Spleen (tissue), 7 donors: ENCODE data around the gene LIG4.

Experiments used
- CTCF ChIP-seq, 11 experiments: fragments of 200-600 bp in 7 of 11; fragments of 450-650 bp in 4 of 11; sonication (generic) in 4 of 11; IDR thresholded peaks in 8 of 11; conservative IDR thresholded peaks in 3 of 11; 1 replicate in 7 of 11; 2 replicates in 4 of 11; pipeline versions ENCODE4 v1.4.0 to v1.8.0; 2016 to 2021; ENCODE audit warnings: antibody characterized with exemption in 11 of 11, inconsistent platforms in 4 of 11, mild to moderate bottlenecking in 1 of 11
- POLR2A ChIP-seq, 3 donors: fragments of 450-650 bp; IDR thresholded peaks; one replicate each; pipeline ENCODE4 v1.5.1; 2017; ENCODE audit warnings: antibody characterized with exemption in 3 of 3, mild to moderate bottlenecking in 1 of 3
- donor health status: DM: no; HTN: no; CAD: no; lungs with moderate emphysema.
- donor health status: DM: no; HTN: no; CAD: no.
- donor health status: DM: no; HTN: no; CAD: no.

GRCh38 chr13:108176685-108177274, 38.6 kb downstream of the LIG4 start:
- TF ChIP-seq CTCF (IDR thresholded peaks at IDR 0.05 in 8 of 11, conservative IDR thresholded peaks at IDR 0.05 in 3 of 11) (peak in 8 of 11 experiments; percentile 9 to 56 (median 44)), POLR2A (IDR thresholded peaks at IDR 0.05) (no peak)
